ENCODE measurements around the gene CD164L2. TPM values are rescaled to one million over a fixed set of nuclear protein-coding genes. Genes with fewer than 3 reads are reported as not detected.

Gene CD164L2
- total and polyA plus RNA-seq, 2 experiments from 2014 or later = 2.0 to 2.8 TPM

DNA sequence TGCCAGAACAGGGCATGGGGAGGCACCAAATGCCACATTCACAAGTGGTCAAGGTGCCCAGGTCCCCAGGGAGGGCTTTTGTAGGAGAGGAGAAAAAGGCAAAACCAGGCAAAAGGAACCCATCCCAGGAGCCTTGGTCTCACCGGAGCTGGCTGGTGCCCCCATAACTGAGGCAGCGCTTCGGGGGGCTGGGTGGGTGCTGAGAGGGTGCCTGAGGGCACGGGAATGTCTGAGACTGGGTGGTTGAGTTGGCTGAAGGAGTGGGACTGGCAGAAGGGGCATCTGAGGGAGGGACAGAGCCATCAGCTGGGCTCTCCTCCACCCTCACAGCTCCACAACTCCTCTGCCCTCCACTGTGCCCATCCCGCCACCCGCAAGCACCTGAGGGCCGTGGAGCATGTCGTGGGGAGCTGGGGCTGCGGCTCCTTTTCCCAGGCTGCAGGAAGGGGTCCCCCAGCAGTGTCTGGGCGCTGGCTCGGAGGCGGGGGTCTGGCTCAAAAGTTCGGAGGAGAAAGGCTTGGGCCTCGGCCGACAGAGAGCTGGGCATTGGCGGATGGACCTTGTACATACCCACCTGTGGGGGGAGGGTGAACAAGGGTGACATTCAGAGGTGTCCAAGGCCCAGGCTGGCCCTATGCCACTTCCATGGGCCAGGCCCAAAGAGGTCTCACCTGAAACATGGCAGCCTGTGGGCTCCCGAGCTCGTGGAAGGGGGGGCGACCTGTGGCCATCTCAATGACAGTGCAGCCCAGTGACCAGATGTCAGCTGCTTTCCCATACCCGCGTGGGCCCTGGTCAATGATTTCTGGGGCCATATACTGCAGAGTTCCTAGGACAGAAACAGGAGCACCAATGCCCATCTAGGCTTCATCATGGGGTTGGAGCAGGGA, 24.9 kb downstream of the CD164L2 start:
- no peak overlapping the region for H3K27ac Mint-ChIP-seq
- H2AFZ ChIP-seq = no peak overlapping the region; the same call in 1 of the 2 replicates
- H4K20me1 ChIP-seq (replicated peaks; ENCODE audit: insufficient read depth) = no peaks in the 10 kb centered on the region
- peaks cover 42% of the 10 kb centered on the region for H3K27me3 Mint-ChIP-seq (ENCODE audit: insufficient read depth, low read depth, poor library complexity)
- peaks cover 8% of the 10 kb centered on the region; the same call in 1 of the 2 replicates for H3F3A ChIP-seq (replicated peaks; ENCODE audit: low read depth)
- H3K79me2 ChIP-seq (replicated peaks; ENCODE audit: insufficient read depth) = no peaks in the 10 kb centered on the region
- peak overlapping the region; percentile 29; the same call in 1 of the 3 replicates for H3K4me3 Mint-ChIP-seq
- H3K27ac ChIP-seq (ENCODE audit: low read depth) = no peak overlapping the region
- DNase-seq (ENCODE audit: low spot score) = no peak
- no peaks in the 10 kb centered on the region for H3K36me3 ChIP-seq (ENCODE audit: insufficient read depth)
- TF ChIP-seq CREB1 (CRISPR knock-in tag; IDR thresholded peaks at IDR 0.05; ENCODE audit: low read depth) (no peak), STAT1 (IDR thresholded peaks at IDR 0.05; ENCODE audit: unreplicated experiment) (no peak), EZH2 (IDR thresholded peaks at IDR 0.05; ENCODE audit: low read depth, unreplicated experiment) (no peak)
- TF ChIP-seq, protein P1, sequence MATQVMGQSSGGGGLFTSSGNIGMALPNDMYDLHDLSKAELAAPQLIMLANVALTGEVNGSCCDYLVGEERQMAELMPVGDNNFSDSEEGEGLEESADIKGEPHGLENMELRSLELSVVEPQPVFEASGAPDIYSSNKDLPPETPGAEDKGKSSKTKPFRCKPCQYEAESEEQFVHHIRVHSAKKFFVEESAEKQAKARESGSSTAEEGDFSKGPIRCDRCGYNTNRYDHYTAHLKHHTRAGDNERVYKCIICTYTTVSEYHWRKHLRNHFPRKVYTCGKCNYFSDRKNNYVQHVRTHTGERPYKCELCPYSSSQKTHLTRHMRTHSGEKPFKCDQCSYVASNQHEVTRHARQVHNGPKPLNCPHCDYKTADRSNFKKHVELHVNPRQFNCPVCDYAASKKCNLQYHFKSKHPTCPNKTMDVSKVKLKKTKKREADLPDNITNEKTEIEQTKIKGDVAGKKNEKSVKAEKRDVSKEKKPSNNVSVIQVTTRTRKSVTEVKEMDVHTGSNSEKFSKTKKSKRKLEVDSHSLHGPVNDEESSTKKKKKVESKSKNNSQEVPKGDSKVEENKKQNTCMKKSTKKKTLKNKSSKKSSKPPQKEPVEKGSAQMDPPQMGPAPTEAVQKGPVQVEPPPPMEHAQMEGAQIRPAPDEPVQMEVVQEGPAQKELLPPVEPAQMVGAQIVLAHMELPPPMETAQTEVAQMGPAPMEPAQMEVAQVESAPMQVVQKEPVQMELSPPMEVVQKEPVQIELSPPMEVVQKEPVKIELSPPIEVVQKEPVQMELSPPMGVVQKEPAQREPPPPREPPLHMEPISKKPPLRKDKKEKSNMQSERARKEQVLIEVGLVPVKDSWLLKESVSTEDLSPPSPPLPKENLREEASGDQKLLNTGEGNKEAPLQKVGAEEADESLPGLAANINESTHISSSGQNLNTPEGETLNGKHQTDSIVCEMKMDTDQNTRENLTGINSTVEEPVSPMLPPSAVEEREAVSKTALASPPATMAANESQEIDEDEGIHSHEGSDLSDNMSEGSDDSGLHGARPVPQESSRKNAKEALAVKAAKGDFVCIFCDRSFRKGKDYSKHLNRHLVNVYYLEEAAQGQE (IDR thresholded peaks at IDR 0.05; ENCODE audit: unreplicated experiment) = no peak
- TF ChIP-seq, protein P2, sequence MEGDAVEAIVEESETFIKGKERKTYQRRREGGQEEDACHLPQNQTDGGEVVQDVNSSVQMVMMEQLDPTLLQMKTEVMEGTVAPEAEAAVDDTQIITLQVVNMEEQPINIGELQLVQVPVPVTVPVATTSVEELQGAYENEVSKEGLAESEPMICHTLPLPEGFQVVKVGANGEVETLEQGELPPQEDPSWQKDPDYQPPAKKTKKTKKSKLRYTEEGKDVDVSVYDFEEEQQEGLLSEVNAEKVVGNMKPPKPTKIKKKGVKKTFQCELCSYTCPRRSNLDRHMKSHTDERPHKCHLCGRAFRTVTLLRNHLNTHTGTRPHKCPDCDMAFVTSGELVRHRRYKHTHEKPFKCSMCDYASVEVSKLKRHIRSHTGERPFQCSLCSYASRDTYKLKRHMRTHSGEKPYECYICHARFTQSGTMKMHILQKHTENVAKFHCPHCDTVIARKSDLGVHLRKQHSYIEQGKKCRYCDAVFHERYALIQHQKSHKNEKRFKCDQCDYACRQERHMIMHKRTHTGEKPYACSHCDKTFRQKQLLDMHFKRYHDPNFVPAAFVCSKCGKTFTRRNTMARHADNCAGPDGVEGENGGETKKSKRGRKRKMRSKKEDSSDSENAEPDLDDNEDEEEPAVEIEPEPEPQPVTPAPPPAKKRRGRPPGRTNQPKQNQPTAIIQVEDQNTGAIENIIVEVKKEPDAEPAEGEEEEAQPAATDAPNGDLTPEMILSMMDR (conservative IDR thresholded peaks at IDR 0.05; ENCODE audit: low read depth in 2 of 2) = no peak
- TF ChIP-seq, protein P3, sequence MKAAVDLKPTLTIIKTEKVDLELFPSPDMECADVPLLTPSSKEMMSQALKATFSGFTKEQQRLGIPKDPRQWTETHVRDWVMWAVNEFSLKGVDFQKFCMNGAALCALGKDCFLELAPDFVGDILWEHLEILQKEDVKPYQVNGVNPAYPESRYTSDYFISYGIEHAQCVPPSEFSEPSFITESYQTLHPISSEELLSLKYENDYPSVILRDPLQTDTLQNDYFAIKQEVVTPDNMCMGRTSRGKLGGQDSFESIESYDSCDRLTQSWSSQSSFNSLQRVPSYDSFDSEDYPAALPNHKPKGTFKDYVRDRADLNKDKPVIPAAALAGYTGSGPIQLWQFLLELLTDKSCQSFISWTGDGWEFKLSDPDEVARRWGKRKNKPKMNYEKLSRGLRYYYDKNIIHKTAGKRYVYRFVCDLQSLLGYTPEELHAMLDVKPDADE (IDR thresholded peaks at IDR 0.05) = no peak
- TF ChIP-seq, protein P4, sequence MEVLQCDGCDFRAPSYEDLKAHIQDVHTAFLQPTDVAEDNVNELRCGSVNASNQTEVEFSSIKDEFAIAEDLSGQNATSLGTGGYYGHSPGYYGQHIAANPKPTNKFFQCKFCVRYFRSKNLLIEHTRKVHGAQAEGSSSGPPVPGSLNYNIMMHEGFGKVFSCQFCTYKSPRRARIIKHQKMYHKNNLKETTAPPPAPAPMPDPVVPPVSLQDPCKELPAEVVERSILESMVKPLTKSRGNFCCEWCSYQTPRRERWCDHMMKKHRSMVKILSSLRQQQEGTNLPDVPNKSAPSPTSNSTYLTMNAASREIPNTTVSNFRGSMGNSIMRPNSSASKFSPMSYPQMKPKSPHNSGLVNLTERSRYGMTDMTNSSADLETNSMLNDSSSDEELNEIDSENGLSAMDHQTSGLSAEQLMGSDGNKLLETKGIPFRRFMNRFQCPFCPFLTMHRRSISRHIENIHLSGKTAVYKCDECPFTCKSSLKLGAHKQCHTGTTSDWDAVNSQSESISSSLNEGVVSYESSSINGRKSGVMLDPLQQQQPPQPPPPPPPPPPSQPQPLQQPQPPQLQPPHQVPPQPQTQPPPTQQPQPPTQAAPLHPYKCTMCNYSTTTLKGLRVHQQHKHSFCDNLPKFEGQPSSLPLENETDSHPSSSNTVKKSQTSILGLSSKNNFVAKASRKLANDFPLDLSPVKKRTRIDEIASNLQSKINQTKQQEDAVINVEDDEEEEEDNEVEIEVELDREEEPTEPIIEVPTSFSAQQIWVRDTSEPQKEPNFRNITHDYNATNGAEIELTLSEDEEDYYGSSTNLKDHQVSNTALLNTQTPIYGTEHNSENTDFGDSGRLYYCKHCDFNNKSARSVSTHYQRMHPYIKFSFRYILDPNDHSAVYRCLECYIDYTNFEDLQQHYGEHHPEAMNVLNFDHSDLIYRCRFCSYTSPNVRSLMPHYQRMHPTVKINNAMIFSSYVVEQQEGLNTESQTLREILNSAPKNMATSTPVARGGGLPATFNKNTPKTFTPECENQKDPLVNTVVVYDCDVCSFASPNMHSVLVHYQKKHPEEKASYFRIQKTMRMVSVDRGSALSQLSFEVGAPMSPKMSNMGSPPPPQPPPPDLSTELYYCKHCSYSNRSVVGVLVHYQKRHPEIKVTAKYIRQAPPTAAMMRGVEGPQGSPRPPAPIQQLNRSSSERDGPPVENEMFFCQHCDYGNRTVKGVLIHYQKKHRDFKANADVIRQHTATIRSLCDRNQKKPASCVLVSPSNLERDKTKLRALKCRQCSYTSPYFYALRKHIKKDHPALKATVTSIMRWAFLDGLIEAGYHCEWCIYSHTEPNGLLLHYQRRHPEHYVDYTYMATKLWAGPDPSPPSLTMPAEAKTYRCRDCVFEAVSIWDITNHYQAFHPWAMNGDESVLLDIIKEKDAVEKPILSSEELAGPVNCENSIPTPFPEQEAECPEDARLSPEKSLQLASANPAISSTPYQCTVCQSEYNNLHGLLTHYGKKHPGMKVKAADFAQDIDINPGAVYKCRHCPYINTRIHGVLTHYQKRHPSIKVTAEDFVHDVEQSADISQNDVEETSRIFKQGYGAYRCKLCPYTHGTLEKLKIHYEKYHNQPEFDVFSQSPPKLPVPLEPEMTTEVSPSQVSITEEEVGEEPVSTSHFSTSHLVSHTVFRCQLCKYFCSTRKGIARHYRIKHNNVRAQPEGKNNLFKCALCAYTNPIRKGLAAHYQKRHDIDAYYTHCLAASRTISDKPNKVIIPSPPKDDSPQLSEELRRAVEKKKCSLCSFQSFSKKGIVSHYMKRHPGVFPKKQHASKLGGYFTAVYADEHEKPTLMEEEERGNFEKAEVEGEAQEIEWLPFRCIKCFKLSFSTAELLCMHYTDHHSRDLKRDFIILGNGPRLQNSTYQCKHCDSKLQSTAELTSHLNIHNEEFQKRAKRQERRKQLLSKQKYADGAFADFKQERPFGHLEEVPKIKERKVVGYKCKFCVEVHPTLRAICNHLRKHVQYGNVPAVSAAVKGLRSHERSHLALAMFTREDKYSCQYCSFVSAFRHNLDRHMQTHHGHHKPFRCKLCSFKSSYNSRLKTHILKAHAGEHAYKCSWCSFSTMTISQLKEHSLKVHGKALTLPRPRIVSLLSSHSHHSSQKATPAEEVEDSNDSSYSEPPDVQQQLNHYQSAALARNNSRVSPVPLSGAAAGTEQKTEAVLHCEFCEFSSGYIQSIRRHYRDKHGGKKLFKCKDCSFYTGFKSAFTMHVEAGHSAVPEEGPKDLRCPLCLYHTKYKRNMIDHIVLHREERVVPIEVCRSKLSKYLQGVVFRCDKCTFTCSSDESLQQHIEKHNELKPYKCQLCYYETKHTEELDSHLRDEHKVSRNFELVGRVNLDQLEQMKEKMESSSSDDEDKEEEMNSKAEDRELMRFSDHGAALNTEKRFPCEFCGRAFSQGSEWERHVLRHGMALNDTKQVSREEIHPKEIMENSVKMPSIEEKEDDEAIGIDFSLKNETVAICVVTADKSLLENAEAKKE (CRISPR knock-in tag; IDR thresholded peaks at IDR 0.05) = no peak
- ATAC-seq = no peak
- no peaks in the 10 kb centered on the region for H3K9me3 Mint-ChIP-seq
- H3K27me3 ChIP-seq (ENCODE audit: insufficient read depth) = peaks cover 47% of the 10 kb centered on the region
- peak overlapping the region; percentile 49; the same call in 1 of the 2 replicates for H3K4me2 ChIP-seq
- peaks cover 14% of the 10 kb centered on the region for H3K4me1 ChIP-seq (ENCODE audit: insufficient read depth)
- H3K4me1 Mint-ChIP-seq = peaks cover 16% of the 10 kb centered on the region; the same call in 2 of the 3 replicates
- no peaks in the 10 kb centered on the region for H3K9me2 ChIP-seq (ENCODE audit: insufficient read depth)
- H3K4me3 ChIP-seq = no peak overlapping the region
- H3K36me3 Mint-ChIP-seq (ENCODE audit: low read depth) = peaks cover 5% of the 10 kb centered on the region; the same call in 1 of the 3 replicates

Data from GM23338 (cell line).